ENCODE results near the gene TRPV3.

The TRPV3 gene

DNA sequence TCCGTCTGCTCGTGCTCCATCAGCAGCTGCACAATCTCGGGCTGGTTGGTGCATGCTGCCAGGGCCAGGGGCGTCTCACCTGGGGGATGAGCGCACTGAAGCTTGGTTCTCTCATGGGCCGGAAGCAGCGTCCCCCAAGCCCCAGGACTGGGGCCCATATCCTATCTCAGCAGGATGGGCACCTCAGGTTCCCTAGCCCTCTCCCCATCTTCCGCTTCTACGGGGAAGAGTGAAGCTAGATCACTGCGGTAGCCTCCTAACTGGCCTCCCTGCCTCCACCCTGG lies 24.8 kb downstream of the TRPV3 start:
- Histone ChIP-seq H3K27ac (ENCODE audit: low read length) (no peak overlapping the region), H3K36me3 (ENCODE audit: insufficient read depth, low read length) (no peaks in the 10 kb centered on the region), H3K4me2 (ENCODE audit: insufficient read depth, low read length) (no peak overlapping the region), H3K4me3 (ENCODE audit: low read depth in 1 of 2, low read length in 2 of 2) (no peak overlapping the region), H3K9ac (ENCODE audit: low read depth, low read length) (no peak overlapping the region), H2AFZ (ENCODE audit: low read depth, low read length) (no peak overlapping the region), H3K27me3 (ENCODE audit: insufficient read depth, low read length, poor library complexity) (no peaks in the 10 kb centered on the region), H3K79me2 (ENCODE audit: insufficient read depth, low read length) (no peaks in the 10 kb centered on the region), H3K4me1 (ENCODE audit: insufficient read depth, low read length) (no peaks in the 10 kb centered on the region), H4K20me1 (ENCODE audit: insufficient read depth, low read length) (no peaks in the 10 kb centered on the region; the same call in 1 of the 2 replicates), H3K9me3 (ENCODE audit: insufficient read depth, low read length, severe bottlenecking) (no peaks in the 10 kb centered on the region)
- no peak for DNase-seq
- TF ChIP-seq, protein P1, sequence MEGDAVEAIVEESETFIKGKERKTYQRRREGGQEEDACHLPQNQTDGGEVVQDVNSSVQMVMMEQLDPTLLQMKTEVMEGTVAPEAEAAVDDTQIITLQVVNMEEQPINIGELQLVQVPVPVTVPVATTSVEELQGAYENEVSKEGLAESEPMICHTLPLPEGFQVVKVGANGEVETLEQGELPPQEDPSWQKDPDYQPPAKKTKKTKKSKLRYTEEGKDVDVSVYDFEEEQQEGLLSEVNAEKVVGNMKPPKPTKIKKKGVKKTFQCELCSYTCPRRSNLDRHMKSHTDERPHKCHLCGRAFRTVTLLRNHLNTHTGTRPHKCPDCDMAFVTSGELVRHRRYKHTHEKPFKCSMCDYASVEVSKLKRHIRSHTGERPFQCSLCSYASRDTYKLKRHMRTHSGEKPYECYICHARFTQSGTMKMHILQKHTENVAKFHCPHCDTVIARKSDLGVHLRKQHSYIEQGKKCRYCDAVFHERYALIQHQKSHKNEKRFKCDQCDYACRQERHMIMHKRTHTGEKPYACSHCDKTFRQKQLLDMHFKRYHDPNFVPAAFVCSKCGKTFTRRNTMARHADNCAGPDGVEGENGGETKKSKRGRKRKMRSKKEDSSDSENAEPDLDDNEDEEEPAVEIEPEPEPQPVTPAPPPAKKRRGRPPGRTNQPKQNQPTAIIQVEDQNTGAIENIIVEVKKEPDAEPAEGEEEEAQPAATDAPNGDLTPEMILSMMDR (IDR thresholded peaks at IDR 0.05; ENCODE audit: borderline replicate concordance, extremely low read depth, low read length, poor library complexity, severe bottlenecking): no peak
- no peak for TF ChIP-seq EZH2 (IDR thresholded peaks at IDR 0.05; ENCODE audit: borderline replicate concordance, low read depth, low read length, severe bottlenecking)
- ATAC-seq (ENCODE audit: insufficient read depth, low read depth): no peak

DNA sequence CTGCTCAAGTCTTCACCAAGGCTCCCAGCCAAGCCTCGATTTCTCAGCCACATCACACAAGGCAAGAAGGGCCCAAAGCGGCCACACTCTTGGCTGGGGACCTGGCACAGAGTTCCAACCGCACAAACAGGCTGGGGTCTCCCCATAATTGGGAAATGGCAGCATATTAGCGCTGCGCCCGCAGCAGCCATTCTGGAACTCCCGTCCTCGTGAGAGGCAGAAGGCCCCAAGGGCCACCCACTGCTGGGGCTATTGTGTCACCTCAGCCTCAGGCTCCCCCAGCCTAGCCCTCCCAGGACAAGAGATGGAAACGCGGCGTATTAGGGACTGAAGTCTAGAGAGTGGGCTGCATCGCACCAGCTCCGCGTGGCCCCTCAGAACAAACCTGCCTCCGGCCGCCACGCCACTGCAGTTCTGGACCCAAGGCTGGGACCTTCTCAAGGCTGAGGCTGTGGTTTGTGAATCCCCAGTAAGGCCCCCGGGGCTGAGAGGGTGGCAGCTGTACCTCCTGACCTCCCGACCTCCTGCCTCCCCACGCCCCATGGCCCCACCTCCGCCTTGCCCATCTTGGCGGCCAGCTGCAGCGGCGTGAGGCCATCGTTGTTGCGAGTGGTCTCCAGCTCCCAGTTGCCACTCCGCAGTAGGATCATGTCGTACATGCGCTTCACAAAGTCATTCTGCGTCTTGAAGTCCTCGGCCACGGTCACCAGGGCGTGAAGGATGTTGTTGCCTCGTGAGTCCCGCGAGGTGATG lies 25.3 kb downstream of the TRPV3 start:
- no peak overlapping the region for H3K4me2 ChIP-seq (ENCODE audit: insufficient read depth, low read length)
- no peak overlapping the region for H3K4me3 ChIP-seq (ENCODE audit: low read depth in 1 of 2, low read length in 2 of 2)
- ATAC-seq (ENCODE audit: insufficient read depth, low read depth) (no peak), DNase-seq (no peak)
- no peaks in the 10 kb centered on the region for H3K9me3 ChIP-seq (ENCODE audit: insufficient read depth, low read length, severe bottlenecking)
- H3K27me3 ChIP-seq (ENCODE audit: insufficient read depth, low read length, poor library complexity): no peaks in the 10 kb centered on the region
- H3K4me1 ChIP-seq (ENCODE audit: insufficient read depth, low read length): no peaks in the 10 kb centered on the region
- H3K9ac ChIP-seq (ENCODE audit: low read depth, low read length): no peak overlapping the region
- no peaks in the 10 kb centered on the region for H3K36me3 ChIP-seq (ENCODE audit: insufficient read depth, low read length)
- TF ChIP-seq, protein P1 (IDR thresholded peaks at IDR 0.05; ENCODE audit: borderline replicate concordance, extremely low read depth, low read length, poor library complexity, severe bottlenecking): no peak
- TF ChIP-seq EZH2 (IDR thresholded peaks at IDR 0.05; ENCODE audit: borderline replicate concordance, low read depth, low read length, severe bottlenecking): no peak
- H3K79me2 ChIP-seq (ENCODE audit: insufficient read depth, low read length): no peaks in the 10 kb centered on the region
- H3K27ac ChIP-seq (ENCODE audit: low read length): no peak overlapping the region
- H2AFZ ChIP-seq (ENCODE audit: low read depth, low read length): no peak overlapping the region
- H4K20me1 ChIP-seq (ENCODE audit: insufficient read depth, low read length): no peaks in the 10 kb centered on the region; the same call in 1 of the 2 replicates

DNA sequence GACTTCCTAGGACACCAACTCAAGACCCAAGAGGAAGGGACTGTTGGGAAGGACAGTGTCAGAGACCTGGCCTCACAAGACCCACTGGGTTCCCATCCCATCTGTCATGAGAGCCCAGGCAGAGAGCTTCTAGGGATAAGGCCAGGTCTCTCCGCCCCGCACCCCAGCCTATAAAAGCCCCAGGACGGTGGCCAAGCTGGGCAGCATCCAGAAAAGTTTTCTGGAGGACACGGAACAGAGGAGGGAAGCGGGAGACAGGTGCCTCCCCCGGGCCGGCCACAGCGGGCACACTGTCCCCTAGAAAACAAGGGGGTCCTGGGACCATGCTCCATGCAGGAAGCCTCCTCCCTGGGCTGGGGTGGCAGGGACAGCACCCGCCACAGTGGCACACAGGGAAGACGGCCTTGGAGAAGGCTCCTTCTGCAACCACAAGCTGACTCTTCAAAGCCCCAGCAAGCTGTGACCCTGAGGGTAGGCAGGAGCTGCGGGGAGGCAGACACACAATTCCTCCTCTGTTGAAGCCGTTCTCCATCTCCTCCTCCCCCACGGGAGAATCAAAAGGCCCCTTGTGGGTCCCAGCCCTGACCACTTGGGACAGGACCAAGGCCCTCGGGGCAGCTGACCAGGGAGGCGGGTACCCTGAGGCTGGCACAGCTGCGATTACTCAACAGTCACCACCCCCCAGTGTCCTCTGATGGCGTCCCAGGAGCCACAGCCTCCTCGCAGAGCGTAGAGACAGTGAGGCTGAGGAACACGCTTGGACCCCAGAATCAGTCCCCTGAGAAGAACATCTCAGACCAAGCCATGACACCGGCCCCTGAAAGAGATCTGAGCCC lies 26.1 kb downstream of the TRPV3 start:
- Histone ChIP-seq H3K27ac (ENCODE audit: low read length) (no peak overlapping the region), H4K20me1 (ENCODE audit: insufficient read depth, low read length) (no peaks in the 10 kb centered on the region; the same call in 1 of the 2 replicates), H3K9ac (ENCODE audit: low read depth, low read length) (no peak overlapping the region), H3K79me2 (ENCODE audit: insufficient read depth, low read length) (no peaks in the 10 kb centered on the region), H3K9me3 (ENCODE audit: insufficient read depth, low read length, severe bottlenecking) (no peaks in the 10 kb centered on the region), H2AFZ (ENCODE audit: low read depth, low read length) (no peak overlapping the region), H3K4me1 (ENCODE audit: insufficient read depth, low read length) (no peaks in the 10 kb centered on the region), H3K4me2 (ENCODE audit: insufficient read depth, low read length) (no peak overlapping the region), H3K27me3 (ENCODE audit: insufficient read depth, low read length, poor library complexity) (no peaks in the 10 kb centered on the region), H3K4me3 (ENCODE audit: low read depth in 1 of 2, low read length in 2 of 2) (no peak overlapping the region), H3K36me3 (ENCODE audit: insufficient read depth, low read length) (no peaks in the 10 kb centered on the region)
- DNase-seq (no peak), ATAC-seq (ENCODE audit: insufficient read depth, low read depth) (no peak)
- no peak for TF ChIP-seq EZH2 (IDR thresholded peaks at IDR 0.05; ENCODE audit: borderline replicate concordance, low read depth, low read length, severe bottlenecking)

All from DND-41 (cell line).